AG09309 (cell line): ENCODE data around the gene HOXD8.

Experiments
- DNase-seq: peaks from one replicate; pipeline ENCODE4 v3.0.0-alpha.2; 2010; ENCODE audit warnings: low read depth
- H3K4me3 ChIP-seq: 2 replicates; pipeline ENCODE4 v1.5.1; 2011; ENCODE audit warnings: mild to moderate bottlenecking, low read depth, low read length, moderate library complexity; ENCODE audit not compliant: control insufficient read depth
- TF ChIP-seq, protein P1 (sequence below): IDR thresholded peaks from 2 replicates; pipeline ENCODE4 v1.5.1; 2011; ENCODE audit warnings: mild to moderate bottlenecking, low read depth, low read length, inconsistent platforms; ENCODE audit not compliant: insufficient read depth, control insufficient read depth; ENCODE audit errors: missing control alignments

HOXD8 gene

DNA sequence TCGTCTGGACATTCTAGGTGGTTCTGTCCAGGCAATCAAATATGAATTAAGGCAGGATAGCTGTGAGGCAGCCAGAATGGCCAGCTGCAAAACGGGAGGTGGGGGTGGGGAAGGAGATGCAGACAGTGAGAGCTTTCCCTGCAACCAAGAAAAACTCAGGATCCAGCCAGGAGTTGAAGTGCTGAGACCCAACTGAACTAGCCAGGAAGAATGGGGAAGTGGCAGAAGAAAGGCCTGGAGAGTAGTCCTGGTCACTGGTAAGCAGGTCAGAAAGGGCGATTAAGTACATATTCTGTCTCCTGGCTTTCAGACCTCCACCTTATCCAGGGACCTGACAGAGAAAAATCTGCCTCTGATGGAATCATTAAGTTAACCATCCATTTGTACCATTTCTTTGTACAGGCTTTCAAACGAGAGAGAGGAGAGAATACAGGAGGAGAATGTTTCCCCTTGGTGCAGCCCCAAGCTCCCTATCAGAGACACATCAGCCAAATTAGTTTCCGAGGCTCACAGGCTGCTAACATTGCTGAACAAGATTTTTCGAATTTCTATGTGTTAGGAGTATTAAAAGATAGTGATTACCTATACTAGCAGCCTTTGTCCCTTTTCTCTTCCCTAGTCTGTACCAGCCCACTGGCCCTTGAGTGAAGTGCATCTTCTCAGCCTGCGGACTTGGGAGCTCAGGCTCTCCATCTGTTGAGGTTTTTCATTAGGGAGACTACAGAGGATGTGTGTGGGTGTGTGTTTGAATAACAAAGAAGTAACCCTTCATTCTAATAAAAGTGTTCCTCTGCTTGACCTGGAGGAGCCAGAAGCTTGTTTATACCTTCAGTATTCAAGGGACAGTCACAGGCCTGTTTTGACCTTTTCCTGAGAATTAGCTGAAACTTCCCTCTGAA, 46.5 kb downstream of the HOXD8 start:
- no peak for DNase-seq
- TF ChIP-seq, protein P1, sequence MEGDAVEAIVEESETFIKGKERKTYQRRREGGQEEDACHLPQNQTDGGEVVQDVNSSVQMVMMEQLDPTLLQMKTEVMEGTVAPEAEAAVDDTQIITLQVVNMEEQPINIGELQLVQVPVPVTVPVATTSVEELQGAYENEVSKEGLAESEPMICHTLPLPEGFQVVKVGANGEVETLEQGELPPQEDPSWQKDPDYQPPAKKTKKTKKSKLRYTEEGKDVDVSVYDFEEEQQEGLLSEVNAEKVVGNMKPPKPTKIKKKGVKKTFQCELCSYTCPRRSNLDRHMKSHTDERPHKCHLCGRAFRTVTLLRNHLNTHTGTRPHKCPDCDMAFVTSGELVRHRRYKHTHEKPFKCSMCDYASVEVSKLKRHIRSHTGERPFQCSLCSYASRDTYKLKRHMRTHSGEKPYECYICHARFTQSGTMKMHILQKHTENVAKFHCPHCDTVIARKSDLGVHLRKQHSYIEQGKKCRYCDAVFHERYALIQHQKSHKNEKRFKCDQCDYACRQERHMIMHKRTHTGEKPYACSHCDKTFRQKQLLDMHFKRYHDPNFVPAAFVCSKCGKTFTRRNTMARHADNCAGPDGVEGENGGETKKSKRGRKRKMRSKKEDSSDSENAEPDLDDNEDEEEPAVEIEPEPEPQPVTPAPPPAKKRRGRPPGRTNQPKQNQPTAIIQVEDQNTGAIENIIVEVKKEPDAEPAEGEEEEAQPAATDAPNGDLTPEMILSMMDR, result no peak
- no peak overlapping the region for H3K4me3 ChIP-seq

DNA sequence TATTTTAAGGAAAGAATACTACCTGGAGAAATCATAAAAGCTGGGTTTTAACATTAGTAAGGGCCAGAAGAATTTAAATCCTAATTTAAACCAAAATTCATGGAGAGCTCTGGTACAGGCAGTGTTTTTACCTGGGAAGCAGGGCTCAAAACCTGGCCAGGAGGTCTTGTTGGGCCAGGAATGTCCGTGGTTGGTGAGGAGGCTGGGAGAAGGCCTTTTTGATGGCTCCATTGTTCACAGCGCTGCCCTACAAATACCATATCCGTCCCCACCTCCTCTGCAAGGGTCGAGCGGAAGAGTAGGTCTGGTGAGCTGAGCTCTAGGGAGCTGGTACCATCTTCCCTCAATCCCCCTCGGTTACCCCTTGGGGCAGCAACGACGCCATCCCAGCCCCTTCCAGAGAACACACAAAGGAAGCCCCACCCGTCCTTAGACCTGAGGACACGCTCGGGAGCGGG, 48.1 kb downstream of the HOXD8 start:
- no peak overlapping the region for H3K4me3 ChIP-seq
- DNase-seq, result no peak
- TF ChIP-seq, protein P1, result no peak

DNA sequence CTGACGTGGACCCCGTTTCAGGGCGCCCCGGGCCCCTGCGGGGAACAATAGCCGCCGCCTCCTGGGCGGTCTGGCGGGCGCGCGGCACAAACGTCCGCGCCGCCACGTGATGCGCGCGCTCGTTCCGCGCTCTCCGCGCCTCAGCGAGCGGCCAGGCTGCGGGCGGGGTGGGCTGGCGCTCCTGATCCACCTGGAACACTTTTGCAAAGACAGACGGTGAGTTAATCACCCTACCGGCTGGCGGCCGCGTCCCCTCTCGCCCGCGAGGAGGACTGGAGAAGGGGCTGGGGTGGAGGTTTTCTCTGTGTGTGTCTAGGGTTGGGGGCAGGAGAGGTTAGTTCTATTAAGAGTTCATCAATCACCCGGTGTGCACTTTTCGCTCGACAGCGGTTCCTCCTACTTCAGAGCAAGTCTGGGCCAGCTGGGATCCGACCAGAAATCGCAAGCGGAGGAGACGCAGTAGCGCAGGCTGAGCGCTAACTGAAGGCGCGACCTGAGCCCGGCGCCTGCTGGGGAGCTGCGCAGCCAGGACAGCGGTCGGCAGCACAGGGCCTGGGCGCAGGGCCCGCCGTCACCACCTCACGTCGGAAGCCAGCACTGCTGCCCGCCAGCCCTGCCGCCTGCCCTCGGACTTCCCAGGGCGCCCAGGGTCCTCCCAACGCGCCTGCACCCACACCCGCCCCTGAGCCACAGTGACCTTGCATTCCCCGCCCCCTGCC, 48.7 kb downstream of the HOXD8 start:
- TF ChIP-seq, protein P1, result no peak
- no peak overlapping the region for H3K4me3 ChIP-seq
- DNase-seq, result no peak

DNA sequence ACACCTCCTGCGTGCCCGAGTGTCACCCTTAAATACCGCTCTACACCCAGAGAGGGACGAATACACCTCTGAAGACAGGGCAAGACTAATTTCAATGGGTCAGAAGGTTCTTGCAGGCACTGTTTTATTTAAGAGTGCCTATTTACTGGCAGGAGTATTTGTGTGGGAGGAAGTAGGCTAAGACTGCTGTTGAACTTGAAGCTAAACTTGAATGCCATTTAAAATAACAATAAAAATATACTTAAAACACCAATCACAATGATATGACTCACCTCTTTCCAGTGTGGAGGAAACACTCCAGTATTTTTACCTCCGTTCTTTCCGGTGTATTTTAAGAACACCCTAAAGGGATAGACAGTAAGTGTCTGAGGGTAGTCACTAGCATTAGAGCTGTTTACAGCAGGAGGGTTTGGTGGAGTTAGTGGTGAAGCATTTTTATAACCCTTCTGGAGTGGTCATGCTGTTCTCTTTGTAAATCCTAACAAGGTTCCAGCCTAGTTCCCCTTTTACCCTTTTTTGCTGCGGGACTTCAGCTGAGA, 49.3 kb downstream of the HOXD8 start:
- DNase-seq, result no peak
- no peak overlapping the region for H3K4me3 ChIP-seq
- TF ChIP-seq, protein P1, result no peak

DNA sequence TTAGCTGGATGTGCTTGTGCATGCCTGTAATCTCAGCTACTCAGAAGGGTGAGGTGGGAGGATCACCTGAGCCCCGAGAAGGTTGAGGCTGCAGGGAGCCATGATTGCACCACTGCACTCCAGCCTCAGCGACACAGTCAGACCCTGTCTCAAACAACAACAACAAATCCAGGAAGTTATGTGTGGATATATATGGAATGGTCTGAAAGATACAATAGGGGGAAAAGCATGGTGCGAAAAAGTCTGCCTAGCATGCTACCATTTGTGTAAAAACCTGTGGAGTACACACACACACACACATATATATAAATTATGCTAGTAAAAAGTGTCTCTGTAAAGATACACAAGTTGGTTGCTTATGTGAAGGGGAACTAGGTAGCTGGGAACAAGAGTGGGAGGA, 52.0 kb downstream of the HOXD8 start:
- TF ChIP-seq, protein P1, result no peak
- H3K4me3 ChIP-seq, result no peak overlapping the region
- DNase-seq, result no peak
